BE2C (cell line): ENCODE data around the gene PBX1.

Source experiments
- DNase-seq: peaks from one replicate; pipeline ENCODE4 v3.0.0-alpha.2; 2020
- H3K27me3 ChIP-seq: fragments of 250-450 bp; sonication (Bioruptor Pico); 2 replicates; pipeline ENCODE4 v1.5.1; 2020; ENCODE audit warnings: mild to moderate bottlenecking
- H3K36me3 ChIP-seq: fragments of 250-450 bp; sonication (Bioruptor Pico); 2 replicates; pipeline ENCODE4 v1.5.1; 2020; ENCODE audit warnings: mild to moderate bottlenecking
- H3K4me1 ChIP-seq: fragments of 250-450 bp; sonication (Bioruptor Pico); 2 replicates; pipeline ENCODE4 v1.5.1; 2020
- H3K4me3 ChIP-seq: 2 replicates; pipeline ENCODE4 v1.5.1; 2011; ENCODE audit warnings: low read depth, low read length
- H3K9me3 ChIP-seq: fragments of 250-450 bp; sonication (Bioruptor Pico); 2 replicates; pipeline ENCODE4 v1.5.1; 2020
- TF ChIP-seq, protein P1 (sequence below): IDR thresholded peaks from 2 replicates; pipeline ENCODE4 v1.5.1; 2012; ENCODE audit warnings: mild to moderate bottlenecking, low read depth, low read length

The PBX1 gene

GRCh38 chr1:164664127-164664526 lies 105.1 kb downstream of the PBX1 start:
- Histone ChIP-seq H3K4me1 (no peaks in the 10 kb centered on the region), H3K4me3 (no peak overlapping the region), H3K36me3 (no peaks in the 10 kb centered on the region), H3K27me3 (no peaks in the 10 kb centered on the region), H3K9me3 (no peaks in the 10 kb centered on the region)
- TF ChIP-seq, protein P1, sequence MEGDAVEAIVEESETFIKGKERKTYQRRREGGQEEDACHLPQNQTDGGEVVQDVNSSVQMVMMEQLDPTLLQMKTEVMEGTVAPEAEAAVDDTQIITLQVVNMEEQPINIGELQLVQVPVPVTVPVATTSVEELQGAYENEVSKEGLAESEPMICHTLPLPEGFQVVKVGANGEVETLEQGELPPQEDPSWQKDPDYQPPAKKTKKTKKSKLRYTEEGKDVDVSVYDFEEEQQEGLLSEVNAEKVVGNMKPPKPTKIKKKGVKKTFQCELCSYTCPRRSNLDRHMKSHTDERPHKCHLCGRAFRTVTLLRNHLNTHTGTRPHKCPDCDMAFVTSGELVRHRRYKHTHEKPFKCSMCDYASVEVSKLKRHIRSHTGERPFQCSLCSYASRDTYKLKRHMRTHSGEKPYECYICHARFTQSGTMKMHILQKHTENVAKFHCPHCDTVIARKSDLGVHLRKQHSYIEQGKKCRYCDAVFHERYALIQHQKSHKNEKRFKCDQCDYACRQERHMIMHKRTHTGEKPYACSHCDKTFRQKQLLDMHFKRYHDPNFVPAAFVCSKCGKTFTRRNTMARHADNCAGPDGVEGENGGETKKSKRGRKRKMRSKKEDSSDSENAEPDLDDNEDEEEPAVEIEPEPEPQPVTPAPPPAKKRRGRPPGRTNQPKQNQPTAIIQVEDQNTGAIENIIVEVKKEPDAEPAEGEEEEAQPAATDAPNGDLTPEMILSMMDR = no peak
- DNase-seq = no peak

DNA sequence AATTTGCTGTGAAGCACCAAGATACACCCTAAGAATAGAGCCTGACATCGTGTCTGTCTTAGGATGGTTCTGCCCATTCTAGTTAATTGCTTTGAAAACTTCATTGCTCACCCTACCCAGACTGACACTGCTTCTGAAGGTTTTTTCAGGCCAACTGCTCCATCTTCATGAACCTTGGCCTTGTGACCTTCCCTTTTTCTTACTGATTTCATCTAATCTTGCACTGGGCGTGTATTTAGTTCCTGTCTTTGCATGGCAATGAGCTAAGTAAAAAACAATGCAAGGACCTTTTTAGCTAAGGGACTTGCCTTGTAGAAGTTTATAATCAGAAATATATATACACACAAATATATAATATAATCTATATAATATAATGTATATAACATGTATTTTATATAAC lies 108.0 kb downstream of the PBX1 start:
- Histone ChIP-seq H3K36me3 (no peaks in the 10 kb centered on the region), H3K9me3 (no peaks in the 10 kb centered on the region), H3K4me1 (no peaks in the 10 kb centered on the region), H3K27me3 (no peaks in the 10 kb centered on the region), H3K4me3 (no peak overlapping the region)
- no peak for DNase-seq
- TF ChIP-seq, protein P1 = no peak

DNA sequence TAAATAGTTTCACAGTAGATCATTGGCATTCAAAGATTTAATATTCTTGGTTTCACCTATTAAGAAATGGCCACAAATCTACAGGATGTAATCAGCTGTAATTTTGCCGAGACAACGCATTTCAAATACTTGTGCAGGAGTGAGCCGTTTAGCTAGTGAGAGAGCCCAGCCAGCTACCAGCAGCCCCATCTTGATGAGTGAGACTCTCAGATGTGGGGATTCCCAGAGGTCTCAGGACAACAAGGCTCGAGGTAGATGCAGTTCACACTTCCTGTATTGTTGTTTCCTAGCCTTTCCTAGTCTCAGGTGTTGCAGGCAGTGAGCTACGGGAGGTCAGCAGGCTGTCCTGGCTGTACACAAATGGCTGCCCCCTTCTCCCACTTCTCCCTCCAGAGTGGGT lies 108.6 kb downstream of the PBX1 start:
- H3K9me3 ChIP-seq = no peaks in the 10 kb centered on the region
- TF ChIP-seq, protein P1 = no peak
- no peak overlapping the region for H3K4me3 ChIP-seq
- H3K27me3 ChIP-seq = no peaks in the 10 kb centered on the region
- DNase-seq = no peak
- no peaks in the 10 kb centered on the region for H3K4me1 ChIP-seq
- H3K36me3 ChIP-seq = no peaks in the 10 kb centered on the region

DNA sequence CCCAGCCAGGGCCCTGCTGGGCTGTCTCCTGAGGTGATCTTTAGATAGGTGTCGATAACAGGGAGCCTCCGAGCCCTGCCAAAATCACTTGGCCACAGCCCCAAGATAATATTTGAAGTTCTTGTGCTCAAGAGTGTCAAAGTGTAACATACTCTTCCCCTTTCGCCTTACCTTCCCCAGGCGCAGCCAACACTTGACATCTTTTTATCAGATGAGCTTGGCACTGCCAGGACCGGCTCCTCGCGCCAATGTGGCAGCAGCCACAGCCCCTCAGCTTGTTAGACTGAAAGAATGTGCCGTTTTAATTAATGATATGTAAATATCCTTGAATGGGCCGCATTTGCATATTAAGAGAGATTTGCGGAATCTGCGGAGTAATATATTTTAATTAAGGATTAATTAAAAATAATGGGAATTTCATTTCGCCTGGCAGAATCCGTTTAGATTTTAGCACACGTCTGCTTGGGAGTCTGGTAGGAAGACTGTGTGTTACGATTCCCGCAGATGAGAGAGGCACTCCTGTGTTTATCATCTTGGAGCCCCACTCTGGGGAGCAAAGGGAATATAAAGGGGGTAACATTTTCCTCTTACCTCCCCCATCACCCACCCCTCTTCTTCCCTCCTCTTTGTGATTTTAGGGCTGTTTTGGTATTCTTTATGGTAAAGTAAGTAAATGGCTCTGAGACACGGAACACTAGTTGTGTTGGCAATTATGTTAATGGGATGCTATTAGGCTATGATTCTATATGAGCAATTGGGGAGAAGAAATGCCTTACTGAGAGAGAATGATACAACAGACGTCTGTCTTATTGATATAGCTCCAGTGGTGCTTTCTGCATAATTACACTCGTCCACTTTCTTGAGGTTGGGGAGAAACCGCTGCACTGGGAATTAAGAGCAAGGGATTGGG lies 109.8 kb downstream of the PBX1 start:
- H3K4me1 ChIP-seq = no peaks in the 10 kb centered on the region
- H3K27me3 ChIP-seq = no peaks in the 10 kb centered on the region
- no peaks in the 10 kb centered on the region for H3K36me3 ChIP-seq
- H3K4me3 ChIP-seq = no peak overlapping the region
- no peaks in the 10 kb centered on the region for H3K9me3 ChIP-seq
- TF ChIP-seq, protein P1 = no peak
- no peak for DNase-seq

DNA sequence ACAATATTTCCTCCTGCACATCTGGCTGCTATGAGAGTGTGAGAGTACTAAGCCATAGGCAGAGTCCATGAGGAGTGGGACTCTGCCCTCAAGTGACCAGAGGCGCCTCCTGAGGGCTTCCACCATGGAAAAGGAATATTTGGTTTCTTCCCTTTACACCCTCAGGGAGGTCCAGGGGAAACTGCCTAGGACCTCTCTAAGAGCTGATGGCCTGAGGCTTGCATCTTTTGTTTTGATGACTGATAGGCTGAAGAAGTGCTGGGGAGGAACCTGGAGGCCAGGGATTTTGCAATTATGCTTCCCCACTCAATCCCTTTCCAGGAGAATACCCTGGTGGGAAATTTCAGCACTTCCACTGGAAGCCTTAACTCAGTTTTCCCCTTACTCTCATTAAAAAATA lies 111.0 kb downstream of the PBX1 start:
- H3K4me1 ChIP-seq = no peaks in the 10 kb centered on the region

DNA sequence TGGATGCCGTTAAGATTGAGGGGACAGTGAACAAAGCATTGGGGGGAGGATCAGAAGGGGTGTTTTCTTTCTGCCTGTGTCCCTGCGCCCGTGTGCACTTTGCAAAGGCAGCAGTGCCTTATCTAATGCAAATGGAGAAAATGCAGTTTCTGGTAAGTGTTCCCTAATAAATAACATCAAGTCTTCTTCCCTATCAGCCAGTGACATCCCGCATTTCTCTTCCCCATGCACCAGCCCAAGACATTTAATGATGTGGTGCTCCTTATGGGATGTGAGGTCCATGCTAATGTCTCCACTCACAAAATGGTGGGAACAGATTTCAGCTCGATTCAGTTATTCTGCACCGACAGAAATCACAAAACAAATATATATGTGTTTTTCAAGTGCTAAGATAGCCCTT lies 111.8 kb downstream of the PBX1 start:
- H3K36me3 ChIP-seq = no peaks in the 10 kb centered on the region
- H3K27me3 ChIP-seq = no peaks in the 10 kb centered on the region
- DNase-seq = no peak
- no peaks in the 10 kb centered on the region for H3K4me1 ChIP-seq
- TF ChIP-seq, protein P1 = no peak
- H3K9me3 ChIP-seq = no peaks in the 10 kb centered on the region
- H3K4me3 ChIP-seq = no peak overlapping the region

More for the DNA sequence above, 111.0 kb downstream of the PBX1 start:
- TF ChIP-seq, protein P1 = no peak
- Histone ChIP-seq H3K36me3 (no peaks in the 10 kb centered on the region), H3K4me3 (no peak overlapping the region), H3K9me3 (no peaks in the 10 kb centered on the region), H3K27me3 (no peaks in the 10 kb centered on the region)
- DNase-seq = no peak
